GM20000 (cell line): Measurements from ENCODE around the gene NKX1-1.

ENCODE experiments used
- DNase-seq: peaks from one replicate; pipeline ENCODE4 v3.0.0; 2012; ENCODE audit warnings: low spot score
- TF ChIP-seq, protein P1 (sequence below): IDR thresholded peaks from 2 replicates; pipeline ENCODE4 v1.5.1; 2012; ENCODE audit warnings: mild to moderate bottlenecking, control low read depth; ENCODE audit errors: extremely low read depth, missing control alignments

NKX1-1 gene

GRCh38 chr4:1369091-1369450, 37.2 kb downstream of the NKX1-1 start:
- no peak for DNase-seq
- TF ChIP-seq, protein P1, sequence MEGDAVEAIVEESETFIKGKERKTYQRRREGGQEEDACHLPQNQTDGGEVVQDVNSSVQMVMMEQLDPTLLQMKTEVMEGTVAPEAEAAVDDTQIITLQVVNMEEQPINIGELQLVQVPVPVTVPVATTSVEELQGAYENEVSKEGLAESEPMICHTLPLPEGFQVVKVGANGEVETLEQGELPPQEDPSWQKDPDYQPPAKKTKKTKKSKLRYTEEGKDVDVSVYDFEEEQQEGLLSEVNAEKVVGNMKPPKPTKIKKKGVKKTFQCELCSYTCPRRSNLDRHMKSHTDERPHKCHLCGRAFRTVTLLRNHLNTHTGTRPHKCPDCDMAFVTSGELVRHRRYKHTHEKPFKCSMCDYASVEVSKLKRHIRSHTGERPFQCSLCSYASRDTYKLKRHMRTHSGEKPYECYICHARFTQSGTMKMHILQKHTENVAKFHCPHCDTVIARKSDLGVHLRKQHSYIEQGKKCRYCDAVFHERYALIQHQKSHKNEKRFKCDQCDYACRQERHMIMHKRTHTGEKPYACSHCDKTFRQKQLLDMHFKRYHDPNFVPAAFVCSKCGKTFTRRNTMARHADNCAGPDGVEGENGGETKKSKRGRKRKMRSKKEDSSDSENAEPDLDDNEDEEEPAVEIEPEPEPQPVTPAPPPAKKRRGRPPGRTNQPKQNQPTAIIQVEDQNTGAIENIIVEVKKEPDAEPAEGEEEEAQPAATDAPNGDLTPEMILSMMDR = no peak

- no peak for DNase-seq
Measured at GRCh38 chr4:1368421-1369090, 37.7 kb downstream of the NKX1-1 start.

GRCh38 chr4:1367936-1368289, 38.3 kb downstream of the NKX1-1 start:
- no peak for DNase-seq
- TF ChIP-seq, protein P1 = no peak

More at GRCh38 chr4:1368421-1369090, 37.7 kb downstream of the NKX1-1 start:
- TF ChIP-seq, protein P1 = no peak

- TF ChIP-seq, protein P1 = no peak
- DNase-seq = no peak
Measured at GRCh38 chr4:1367230-1367935, 38.9 kb downstream of the NKX1-1 start.

- TF ChIP-seq, protein P1 = no peak
- DNase-seq = no peak
Measured at GRCh38 chr4:1366371-1367229, 39.6 kb downstream of the NKX1-1 start.

GRCh38 chr4:1365271-1366178, 40.7 kb downstream of the NKX1-1 start:
- TF ChIP-seq, protein P1 = no peak
- DNase-seq = no peak
